ENCODE results near the gene COMP.

GRCh38 chr19:18776288-18776594 is 14.9 kb downstream of the COMP start:
- TF ChIP-seq, protein P1, sequence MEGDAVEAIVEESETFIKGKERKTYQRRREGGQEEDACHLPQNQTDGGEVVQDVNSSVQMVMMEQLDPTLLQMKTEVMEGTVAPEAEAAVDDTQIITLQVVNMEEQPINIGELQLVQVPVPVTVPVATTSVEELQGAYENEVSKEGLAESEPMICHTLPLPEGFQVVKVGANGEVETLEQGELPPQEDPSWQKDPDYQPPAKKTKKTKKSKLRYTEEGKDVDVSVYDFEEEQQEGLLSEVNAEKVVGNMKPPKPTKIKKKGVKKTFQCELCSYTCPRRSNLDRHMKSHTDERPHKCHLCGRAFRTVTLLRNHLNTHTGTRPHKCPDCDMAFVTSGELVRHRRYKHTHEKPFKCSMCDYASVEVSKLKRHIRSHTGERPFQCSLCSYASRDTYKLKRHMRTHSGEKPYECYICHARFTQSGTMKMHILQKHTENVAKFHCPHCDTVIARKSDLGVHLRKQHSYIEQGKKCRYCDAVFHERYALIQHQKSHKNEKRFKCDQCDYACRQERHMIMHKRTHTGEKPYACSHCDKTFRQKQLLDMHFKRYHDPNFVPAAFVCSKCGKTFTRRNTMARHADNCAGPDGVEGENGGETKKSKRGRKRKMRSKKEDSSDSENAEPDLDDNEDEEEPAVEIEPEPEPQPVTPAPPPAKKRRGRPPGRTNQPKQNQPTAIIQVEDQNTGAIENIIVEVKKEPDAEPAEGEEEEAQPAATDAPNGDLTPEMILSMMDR (IDR thresholded peaks at IDR 0.05), result no peak
- no peak for TF ChIP-seq POLR2A (IDR thresholded peaks at IDR 0.05)

Measured in Peyer's patch (tissue), 4 donors.